ENCODE results near the gene PPP2R1B. TPM values are rescaled to one million over a fixed set of nuclear protein-coding genes. Genes with fewer than 3 reads are reported as not detected.

The PPP2R1B gene
- total RNA-seq, 2 donors from 2014 or later = 15.4 to 41.4 TPM

GRCh38 chr11:111730871-111731591 lies 35.2 kb downstream of the PPP2R1B start:
- peak overlapping the region; percentile 82 to 83 for H3K27ac ChIP-seq
- TF ChIP-seq POLR2AphosphoS5 (IDR thresholded peaks at IDR 0.05) = peak; percentile 62
- TF ChIP-seq POLR2A (IDR thresholded peaks at IDR 0.05) = no peak
- peak in 1 of 4 experiments; percentile 8 for TF ChIP-seq CTCF (IDR thresholded peaks at IDR 0.05)
- H3K27me3 ChIP-seq (replicated peaks; ENCODE audit: insufficient read depth) = no peaks in the 10 kb centered on the region
- peaks cover 0 to 5% of the 10 kb centered on the region in 2 donors for H3K36me3 ChIP-seq
- peaks cover 12% of the 10 kb centered on the region for H3K4me1 ChIP-seq (replicated peaks)
- intact Hi-C loops (cut with DNase I) = no loop called here
- peak; percentile 58 for DNase-seq (ENCODE audit: low spot score)
- 49% methylated on average over 17 of the region's 22 CpGs for WGBS
- no peak overlapping the region for H3K4me3 ChIP-seq
- H3K9me3 ChIP-seq = no peaks in the 10 kb centered on the region

GRCh38 chr11:111729831-111730311 lies 36.3 kb downstream of the PPP2R1B start:
- 64% methylated on average over 9 of the region's 9 CpGs for WGBS
- DNase-seq (ENCODE audit: low spot score) = no peak
- H3K27me3 ChIP-seq (replicated peaks; ENCODE audit: insufficient read depth) = no peaks in the 10 kb centered on the region
- H3K4me1 ChIP-seq (replicated peaks) = peaks cover 11% of the 10 kb centered on the region
- TF ChIP-seq POLR2A (IDR thresholded peaks at IDR 0.05) = no peak
- no peak for TF ChIP-seq POLR2AphosphoS5 (IDR thresholded peaks at IDR 0.05)
- no peak for TF ChIP-seq CTCF (IDR thresholded peaks at IDR 0.05)
- H3K27ac ChIP-seq = peak overlapping the region; percentile 31 to 82
- no peaks in the 10 kb centered on the region for H3K9me3 ChIP-seq
- intact Hi-C loops (cut with DNase I) = loop anchor here (5.0 kb wide), 1 partner anchor 128 kb away; the partner anchor contains the start of gene SIK2
- H3K4me3 ChIP-seq = no peak overlapping the region
- peaks cover 0 to 5% of the 10 kb centered on the region in 2 donors for H3K36me3 ChIP-seq

- Histone ChIP-seq H3K27me3 (replicated peaks; ENCODE audit: insufficient read depth) (no peaks in the 10 kb centered on the region), H3K4me3 (no peak overlapping the region), H3K4me1 (replicated peaks) (peaks cover 11% of the 10 kb centered on the region), H3K9me3 (no peaks in the 10 kb centered on the region), H3K36me3 (peaks cover 0 to 6% of the 10 kb centered on the region in 2 donors), H3K27ac (peak overlapping the region; percentile 31 to 82)
- intact Hi-C loops (cut with DNase I) = loop anchor here (5.0 kb wide), 1 partner anchor 127 kb away; the partner anchor contains the start of gene SIK2
- 80% methylated on average over 10 of the region's 10 CpGs for WGBS
- no peak for DNase-seq (ENCODE audit: low spot score)
- TF ChIP-seq POLR2A (IDR thresholded peaks at IDR 0.05) (no peak), POLR2AphosphoS5 (IDR thresholded peaks at IDR 0.05) (no peak), CTCF (IDR thresholded peaks at IDR 0.05) (no peak)
Measured at GRCh38 chr11:111729071-111729830, 36.9 kb downstream of the PPP2R1B start.

GRCh38 chr11:111727431-111727830 lies 38.8 kb downstream of the PPP2R1B start:
- H3K27ac ChIP-seq = no peak overlapping the region
- DNase-seq (ENCODE audit: low spot score) = no peak
- 76% methylated on average over 7 of the region's 7 CpGs for WGBS
- intact Hi-C loops (cut with DNase I) = loop anchor here (5.0 kb wide), 1 partner anchor 125 kb away; the partner anchor contains the start of gene SIK2
- H3K4me3 ChIP-seq = no peak overlapping the region
- peaks cover 7 to 20% of the 10 kb centered on the region in 2 donors for H3K36me3 ChIP-seq
- H3K4me1 ChIP-seq (replicated peaks) = peaks cover 11% of the 10 kb centered on the region
- no peaks in the 10 kb centered on the region for H3K27me3 ChIP-seq (replicated peaks; ENCODE audit: insufficient read depth)
- no peak for TF ChIP-seq POLR2AphosphoS5 (IDR thresholded peaks at IDR 0.05)
- no peak for TF ChIP-seq POLR2A (IDR thresholded peaks at IDR 0.05)
- TF ChIP-seq CTCF (IDR thresholded peaks at IDR 0.05) = no peak
- H3K9me3 ChIP-seq = no peaks in the 10 kb centered on the region

Data from prostate gland (tissue), 2 donors.